Heart left ventricle (tissue), 13 donors: ENCODE data around the gene HEPN1.

Experiments
- POLR2A ChIP-seq, 2 donors: fragments of 450-650 bp; IDR thresholded peaks; one replicate each; pipeline ENCODE4 v1.6.1; 2017; ENCODE audit warnings: antibody characterized with exemption in 2 of 2, mild to moderate bottlenecking in 2 of 2, moderate library complexity in 2 of 2
- TF ChIP-seq, protein P1 (sequence below), 12 donors: fragments of 200-600 bp; sonication (generic) in 4 of 12; IDR thresholded peaks; one replicate each; pipeline versions ENCODE4 v1.5.0 to v1.8.0; 2018 to 2022; ENCODE audit warnings: antibody characterized with exemption in 12 of 12, mild to moderate bottlenecking in 5 of 12
- donor health status: ischemic (EF 13 %, LVEDD 7.1; RV severe dilation, severe dysfunction).
- donor health status: DM: no; HTN: yes; CAD: no.
- donor health status: DM: no; HTN: no; CAD: no.
- donor health status: ischemic (EF 25% LVEDD 6.9; RV normal size, moderate dysfunction).
- donor health status: ischemic (EF 25% LVEDD 5.7; RV mildly dilated, moderate dysfunction).
- donor health status: ischemic (EF 35%, LVEDD 5.7; RV mildly dilated, moderate dysfunction).
- donor health status: nonischemic (EF 11% LVEDD 7.7; RV severe dilation, severe dysfunction).
- donor health status: DM: yes; HTN: yes; CAD: no.
- donor health status: PGD.
- donor health status: ischemic (EF 29% LVEDD 5.4; RV normal size, mild dysfunction).
- donor health status: nonischemic (EF 23%, LVEDD 6.1; RV moderate dilation, normal function).

DNA sequence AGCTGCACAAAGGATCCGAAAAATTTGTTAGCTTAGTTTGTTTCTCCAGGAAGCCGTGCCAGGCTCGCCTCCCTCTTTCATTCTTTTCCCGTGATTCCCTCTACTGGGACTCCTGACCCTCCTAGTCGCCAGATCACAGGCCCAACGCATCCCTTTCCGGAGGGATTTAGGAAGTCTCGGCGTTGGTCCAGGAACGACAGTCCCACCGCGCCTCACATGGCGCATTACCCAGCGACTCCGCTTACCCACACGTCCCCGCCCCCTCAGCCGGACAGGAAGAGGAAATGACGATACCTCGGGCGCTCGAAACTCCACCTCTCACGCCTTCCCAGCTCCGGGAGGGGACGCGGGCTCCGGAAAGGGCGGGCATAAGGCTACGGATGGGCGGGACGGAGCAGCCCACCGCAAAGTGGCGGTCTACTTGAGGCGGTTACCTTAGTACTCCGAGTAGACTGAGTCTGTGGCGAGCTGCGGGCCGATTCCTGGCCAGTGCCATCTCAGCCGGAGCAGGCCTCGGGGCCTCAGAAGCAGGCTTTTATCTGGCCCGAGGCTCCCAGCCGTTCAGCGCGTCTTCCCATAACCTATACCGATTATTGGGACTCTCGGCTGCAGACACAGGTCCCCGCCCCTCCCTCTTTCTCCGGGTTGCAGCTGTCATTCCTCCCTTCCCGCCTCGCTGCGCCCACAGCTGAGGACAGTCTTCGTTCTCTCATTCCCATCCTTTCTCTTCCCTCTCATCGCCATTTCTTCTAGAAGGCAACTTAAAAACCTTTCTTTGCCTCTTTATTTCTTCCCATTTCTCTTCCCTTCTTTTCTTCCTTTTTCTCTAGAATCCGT lies 34.9 kb downstream of the HEPN1 start, which contains the start of gene CCDC15:
- TF ChIP-seq, protein P1, sequence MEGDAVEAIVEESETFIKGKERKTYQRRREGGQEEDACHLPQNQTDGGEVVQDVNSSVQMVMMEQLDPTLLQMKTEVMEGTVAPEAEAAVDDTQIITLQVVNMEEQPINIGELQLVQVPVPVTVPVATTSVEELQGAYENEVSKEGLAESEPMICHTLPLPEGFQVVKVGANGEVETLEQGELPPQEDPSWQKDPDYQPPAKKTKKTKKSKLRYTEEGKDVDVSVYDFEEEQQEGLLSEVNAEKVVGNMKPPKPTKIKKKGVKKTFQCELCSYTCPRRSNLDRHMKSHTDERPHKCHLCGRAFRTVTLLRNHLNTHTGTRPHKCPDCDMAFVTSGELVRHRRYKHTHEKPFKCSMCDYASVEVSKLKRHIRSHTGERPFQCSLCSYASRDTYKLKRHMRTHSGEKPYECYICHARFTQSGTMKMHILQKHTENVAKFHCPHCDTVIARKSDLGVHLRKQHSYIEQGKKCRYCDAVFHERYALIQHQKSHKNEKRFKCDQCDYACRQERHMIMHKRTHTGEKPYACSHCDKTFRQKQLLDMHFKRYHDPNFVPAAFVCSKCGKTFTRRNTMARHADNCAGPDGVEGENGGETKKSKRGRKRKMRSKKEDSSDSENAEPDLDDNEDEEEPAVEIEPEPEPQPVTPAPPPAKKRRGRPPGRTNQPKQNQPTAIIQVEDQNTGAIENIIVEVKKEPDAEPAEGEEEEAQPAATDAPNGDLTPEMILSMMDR (IDR thresholded peaks at IDR 0.05), result no peak
- peak in 1 of 2 donors; percentile 78 for TF ChIP-seq POLR2A (IDR thresholded peaks at IDR 0.05)
